ENCODE results near the gene C16orf96. TPM values are rescaled to one million over a fixed set of nuclear protein-coding genes. Genes with fewer than 3 reads are reported as not detected.

Gene C16orf96
- total RNA-seq, 4 donors from 2014 or later, result 1.1 TPM; not detected in 3

DNA sequence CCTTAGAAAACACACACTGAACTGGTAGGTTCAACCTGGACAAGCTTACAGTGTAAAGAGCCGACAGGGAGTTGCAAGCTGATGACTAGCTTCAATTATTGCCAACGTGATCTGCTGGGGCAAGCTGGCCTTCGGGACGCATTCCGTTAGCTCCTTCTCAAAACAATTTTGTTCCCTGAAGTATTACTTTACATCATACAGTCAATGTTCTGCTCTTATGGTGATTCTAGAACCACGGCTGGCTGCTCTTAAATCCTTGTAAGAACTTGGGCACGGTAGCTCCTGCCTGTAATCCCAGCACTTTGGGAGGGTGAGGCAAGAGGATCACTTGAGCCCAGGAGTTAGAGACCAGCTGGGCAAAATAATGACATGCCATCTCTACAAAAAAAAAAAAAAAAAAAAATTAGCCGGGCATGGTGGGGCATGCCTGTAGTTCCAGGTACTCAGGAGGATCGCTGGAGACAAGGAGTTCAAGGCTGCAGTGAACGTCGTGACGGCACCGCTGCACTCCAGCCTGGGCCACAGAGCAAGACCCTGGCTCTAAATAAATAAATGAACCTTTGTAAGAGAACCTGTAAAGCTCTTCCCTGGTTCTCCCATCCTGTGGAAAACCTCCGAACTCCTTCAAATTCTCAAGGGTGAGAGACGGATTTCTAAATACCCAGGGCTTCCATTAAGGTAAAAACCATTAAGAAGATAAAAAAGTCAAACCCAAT lies 19.6 kb upstream of the C16orf96 start:
- TF ChIP-seq, protein P1, sequence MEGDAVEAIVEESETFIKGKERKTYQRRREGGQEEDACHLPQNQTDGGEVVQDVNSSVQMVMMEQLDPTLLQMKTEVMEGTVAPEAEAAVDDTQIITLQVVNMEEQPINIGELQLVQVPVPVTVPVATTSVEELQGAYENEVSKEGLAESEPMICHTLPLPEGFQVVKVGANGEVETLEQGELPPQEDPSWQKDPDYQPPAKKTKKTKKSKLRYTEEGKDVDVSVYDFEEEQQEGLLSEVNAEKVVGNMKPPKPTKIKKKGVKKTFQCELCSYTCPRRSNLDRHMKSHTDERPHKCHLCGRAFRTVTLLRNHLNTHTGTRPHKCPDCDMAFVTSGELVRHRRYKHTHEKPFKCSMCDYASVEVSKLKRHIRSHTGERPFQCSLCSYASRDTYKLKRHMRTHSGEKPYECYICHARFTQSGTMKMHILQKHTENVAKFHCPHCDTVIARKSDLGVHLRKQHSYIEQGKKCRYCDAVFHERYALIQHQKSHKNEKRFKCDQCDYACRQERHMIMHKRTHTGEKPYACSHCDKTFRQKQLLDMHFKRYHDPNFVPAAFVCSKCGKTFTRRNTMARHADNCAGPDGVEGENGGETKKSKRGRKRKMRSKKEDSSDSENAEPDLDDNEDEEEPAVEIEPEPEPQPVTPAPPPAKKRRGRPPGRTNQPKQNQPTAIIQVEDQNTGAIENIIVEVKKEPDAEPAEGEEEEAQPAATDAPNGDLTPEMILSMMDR (IDR thresholded peaks at IDR 0.05; ENCODE audit: low read depth), result no peak

DNA sequence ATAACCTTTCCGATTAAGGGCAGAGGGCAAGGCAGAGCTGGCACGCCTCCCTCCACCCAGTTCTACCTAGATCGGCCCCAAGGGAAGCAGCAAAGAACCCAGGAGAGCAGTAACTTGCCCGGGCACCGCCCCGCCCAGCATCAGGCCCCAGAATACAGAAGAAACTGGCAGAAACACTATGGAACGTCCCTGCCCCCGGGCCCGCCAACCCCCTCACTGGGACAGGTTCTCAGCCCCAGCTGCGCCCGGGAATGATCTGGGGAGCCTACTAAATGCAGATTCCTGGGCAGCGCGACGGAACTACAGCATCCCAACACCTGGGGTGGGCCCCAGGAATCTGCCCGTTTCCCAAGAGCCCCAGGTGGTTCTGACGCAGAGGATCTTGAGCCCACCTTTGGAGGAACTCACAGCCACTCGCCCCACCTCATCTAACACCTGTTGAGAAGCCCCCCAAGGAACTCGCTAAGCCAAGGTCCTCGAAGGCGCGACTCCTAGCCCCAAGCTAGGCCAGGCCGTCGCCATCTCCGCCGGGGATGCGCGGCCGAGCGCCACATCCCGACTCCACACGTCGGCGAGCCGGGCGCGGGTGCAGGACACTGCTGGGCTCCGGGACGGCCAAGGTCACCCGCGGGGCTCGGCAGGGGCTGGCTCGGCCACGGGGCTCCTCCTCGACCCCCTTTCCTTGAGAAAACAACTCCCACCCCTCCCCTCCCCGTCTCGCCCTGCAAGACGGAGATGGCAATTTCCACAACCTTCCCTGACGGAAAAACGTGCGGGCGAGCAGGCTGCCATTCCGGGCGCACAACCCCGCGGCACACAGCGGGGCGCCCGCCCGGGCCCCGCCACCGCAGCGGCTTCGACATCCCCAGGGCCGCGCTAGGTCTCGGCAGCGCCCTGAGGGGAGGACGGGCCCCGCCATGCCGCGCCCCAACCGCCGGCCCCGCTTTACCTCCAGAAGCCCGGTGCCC lies 18.5 kb upstream of the C16orf96 start:
- TF ChIP-seq, protein P1 (IDR thresholded peaks at IDR 0.05; ENCODE audit: low read depth), result no peak

DNA sequence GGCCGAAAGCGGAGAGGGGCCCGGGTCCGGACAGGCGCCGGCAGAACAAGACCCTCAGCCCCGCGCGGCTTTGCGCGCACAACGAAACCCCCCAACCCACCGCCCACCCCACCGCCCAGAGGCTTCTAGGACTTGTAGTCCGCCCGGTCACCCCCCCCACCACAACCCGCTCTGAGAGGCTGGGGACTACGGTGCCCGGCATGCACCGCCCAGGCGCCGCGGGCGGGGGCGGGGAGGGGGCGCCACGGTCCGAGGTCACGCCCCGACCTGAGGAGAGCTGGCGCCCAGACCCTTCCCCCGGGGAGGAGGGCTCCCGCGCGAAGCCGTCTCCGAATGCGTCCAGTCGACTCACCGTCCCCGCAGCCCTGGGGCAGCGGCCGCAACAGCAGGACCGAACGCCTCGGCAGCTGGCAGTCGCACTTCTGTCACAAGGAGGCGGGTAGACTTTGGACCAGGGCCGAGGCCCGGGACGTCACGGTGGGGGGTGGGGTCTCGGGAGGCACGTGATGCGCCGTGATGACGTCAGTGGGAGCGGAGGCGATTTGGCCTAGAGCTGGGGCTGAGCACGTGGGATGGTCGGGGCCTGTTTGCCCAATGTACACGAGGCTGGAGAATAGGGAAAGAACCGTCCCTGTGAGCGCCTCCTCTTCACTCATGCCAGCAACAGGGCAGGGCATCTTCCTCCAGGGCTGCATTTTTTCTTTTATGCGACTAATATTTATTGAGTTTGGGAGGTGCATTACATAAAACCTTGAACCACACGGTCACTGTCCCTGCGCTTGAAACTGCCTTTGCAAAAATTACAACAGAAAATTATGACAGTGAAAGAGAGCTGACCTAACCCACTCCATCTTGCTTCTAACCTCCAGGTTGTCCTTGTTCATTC lies 17.5 kb upstream of the C16orf96 start, which contains the start of gene CDIP1:
TSS of gene CDIP1 (minus strand) at position 424 of the 886 bp plus-strand sequence. CDS start 24,643 bp downstream, outside the sequence.
- TF ChIP-seq, protein P1 (IDR thresholded peaks at IDR 0.05; ENCODE audit: low read depth), result no peak

DNA sequence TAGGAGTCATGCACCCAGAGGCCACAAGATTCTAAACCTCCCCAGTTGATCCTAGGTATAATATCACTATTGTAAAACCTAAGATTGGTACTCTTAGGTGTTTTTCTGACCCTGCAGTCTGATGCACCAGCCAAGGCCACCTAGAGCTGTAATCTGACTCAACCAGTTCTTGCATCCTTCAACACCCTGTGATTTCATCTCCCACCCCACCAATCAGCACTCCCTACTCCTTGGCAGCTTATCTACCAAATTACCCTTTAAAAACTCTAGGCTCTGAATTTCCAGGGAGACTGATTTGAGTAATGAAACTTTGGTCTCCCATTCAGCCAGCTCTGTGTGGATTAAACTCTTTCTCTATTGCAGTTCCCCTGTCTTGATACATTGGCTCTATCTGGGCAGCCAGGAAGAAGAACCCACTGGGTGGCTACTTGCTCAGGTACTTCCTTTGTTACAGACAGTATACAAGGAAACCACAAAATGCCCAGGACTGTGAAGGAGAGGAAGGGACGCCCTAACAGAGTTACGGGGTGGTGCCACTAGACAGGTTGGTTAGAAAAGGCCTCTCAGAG lies 16.3 kb upstream of the C16orf96 start:
- TF ChIP-seq, protein P1 (IDR thresholded peaks at IDR 0.05; ENCODE audit: low read depth), result no peak

DNA sequence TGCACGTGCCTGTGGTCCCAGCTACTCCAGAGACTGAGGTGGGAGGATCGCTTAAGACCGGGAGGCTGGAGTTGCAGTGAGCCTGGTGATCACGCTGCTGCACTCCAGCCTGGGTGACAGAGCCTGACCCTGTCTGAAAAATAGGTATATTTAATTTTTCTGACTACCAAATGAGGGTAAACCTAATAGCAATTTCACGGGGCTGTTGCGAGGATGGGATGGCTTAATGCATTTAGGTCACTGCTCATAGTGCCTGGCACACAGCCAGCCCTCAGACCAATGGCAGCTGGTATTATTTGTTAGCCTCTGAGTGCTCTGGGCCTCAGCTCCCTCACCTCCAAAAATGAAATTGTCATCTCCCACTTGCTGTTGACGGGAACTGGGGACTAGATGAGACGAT lies 11.7 kb upstream of the C16orf96 start:
- TF ChIP-seq, protein P1 (IDR thresholded peaks at IDR 0.05; ENCODE audit: low read depth), result no peak

DNA sequence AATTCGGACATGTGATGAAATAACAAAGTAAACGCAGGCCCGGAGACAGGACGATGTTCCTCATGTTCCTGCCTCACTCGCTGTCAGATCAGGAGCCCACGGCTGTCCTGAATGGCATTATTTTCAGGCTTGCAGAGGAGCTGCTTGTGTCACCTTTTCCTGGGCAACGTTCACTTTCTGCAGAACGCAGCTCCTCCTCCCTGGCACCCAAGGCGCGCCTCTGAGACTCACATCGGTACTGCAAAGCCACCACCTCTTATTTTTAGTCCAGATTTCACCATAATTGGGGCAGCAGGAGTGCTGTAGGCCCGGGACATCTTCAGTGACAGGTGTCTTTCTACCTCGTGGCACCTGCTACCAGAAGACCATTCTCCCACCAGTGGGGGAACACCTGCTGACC lies 8.0 kb upstream of the C16orf96 start:
- TF ChIP-seq, protein P1 (IDR thresholded peaks at IDR 0.05; ENCODE audit: low read depth), result no peak
